Bronchial epithelial cell (primary cell): ENCODE results near the gene TXNRD1. TPM values are rescaled to one million over a fixed set of nuclear protein-coding genes. Genes with fewer than 3 reads are reported as not detected.

ENCODE experiments used
- DNase-seq: peaks from one replicate; pipeline ENCODE4 v3.0.0-alpha.2; 2010; ENCODE audit warnings: low read depth
- FAIRE-seq: peaks from 2 replicates; lab custom pipeline; 2011; peaks lifted over from hg19 to GRCh38; lab: Jason Lieb, UNC
- H3K27me3 ChIP-seq: 2 replicates; pipeline ENCODE4 v1.5.1; 2011; ENCODE audit warnings: low read length; ENCODE audit not compliant: control insufficient read depth, insufficient read depth
- H3K36me3 ChIP-seq: 2 replicates; pipeline ENCODE4 v1.5.1; 2011; ENCODE audit warnings: low read length; ENCODE audit not compliant: control insufficient read depth, insufficient read depth
- H3K4me3 ChIP-seq: 2 replicates; pipeline ENCODE4 v1.5.1; 2011; ENCODE audit warnings: mild to moderate bottlenecking, low read depth, low read length, control low read depth
- total RNA-seq: library from RNA; depleted of rRNA; stranded (reverse); fragments of >200 nt; gene quantifications from 2 replicates; pipeline ENCODE4 v1.2.1, GENCODE V29; 2014
- TF ChIP-seq, protein P1 (sequence below): IDR thresholded peaks from 2 replicates; pipeline ENCODE4 v1.5.1; 2011; ENCODE audit warnings: mild to moderate bottlenecking, moderate library complexity, low read length, control low read depth, inconsistent platforms; ENCODE audit not compliant: insufficient read depth, severe bottlenecking

TXNRD1 gene
- total RNA-seq, 1 donor from 2014 or later = 88.2 TPM

DNA sequence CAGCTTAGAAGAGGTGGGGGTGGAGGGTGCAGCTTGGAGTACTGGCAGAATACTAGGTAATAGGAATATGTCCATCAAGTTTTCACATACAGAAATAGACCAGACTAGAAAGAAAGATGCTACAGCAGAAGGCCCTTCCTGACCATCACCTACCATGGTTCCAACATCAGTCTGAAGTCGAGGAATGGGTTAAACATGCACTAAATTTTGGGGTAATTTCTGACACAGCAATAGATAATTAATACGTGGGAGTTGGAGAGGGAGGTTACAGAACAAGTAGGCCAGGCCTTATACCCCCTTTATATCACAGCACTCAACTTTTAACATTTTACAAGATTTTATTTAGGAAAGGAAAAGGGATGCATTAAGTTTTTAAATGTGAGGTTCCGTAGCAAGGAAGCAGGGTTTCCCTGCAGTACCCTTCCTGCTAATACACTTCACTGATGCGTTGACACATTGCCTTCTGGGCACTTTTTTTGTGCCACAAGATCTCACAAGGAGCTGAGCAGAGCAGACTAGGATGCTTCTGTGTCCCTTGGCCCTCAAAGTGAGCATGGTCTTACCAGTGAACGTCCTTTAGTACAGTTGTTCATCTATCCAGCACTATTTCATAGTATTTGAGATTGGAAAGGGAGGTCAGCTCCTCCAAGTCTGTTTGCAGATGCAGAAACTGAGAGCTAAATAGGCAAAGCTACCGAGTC is 138.7 kb downstream of the TXNRD1 start:
- H3K27me3 ChIP-seq = no peaks in the 10 kb centered on the region
- peaks cover 5% of the 10 kb centered on the region for H3K36me3 ChIP-seq
- DNase-seq = no peak
- H3K4me3 ChIP-seq = no peak overlapping the region
- FAIRE-seq = no peak
- TF ChIP-seq, protein P1, sequence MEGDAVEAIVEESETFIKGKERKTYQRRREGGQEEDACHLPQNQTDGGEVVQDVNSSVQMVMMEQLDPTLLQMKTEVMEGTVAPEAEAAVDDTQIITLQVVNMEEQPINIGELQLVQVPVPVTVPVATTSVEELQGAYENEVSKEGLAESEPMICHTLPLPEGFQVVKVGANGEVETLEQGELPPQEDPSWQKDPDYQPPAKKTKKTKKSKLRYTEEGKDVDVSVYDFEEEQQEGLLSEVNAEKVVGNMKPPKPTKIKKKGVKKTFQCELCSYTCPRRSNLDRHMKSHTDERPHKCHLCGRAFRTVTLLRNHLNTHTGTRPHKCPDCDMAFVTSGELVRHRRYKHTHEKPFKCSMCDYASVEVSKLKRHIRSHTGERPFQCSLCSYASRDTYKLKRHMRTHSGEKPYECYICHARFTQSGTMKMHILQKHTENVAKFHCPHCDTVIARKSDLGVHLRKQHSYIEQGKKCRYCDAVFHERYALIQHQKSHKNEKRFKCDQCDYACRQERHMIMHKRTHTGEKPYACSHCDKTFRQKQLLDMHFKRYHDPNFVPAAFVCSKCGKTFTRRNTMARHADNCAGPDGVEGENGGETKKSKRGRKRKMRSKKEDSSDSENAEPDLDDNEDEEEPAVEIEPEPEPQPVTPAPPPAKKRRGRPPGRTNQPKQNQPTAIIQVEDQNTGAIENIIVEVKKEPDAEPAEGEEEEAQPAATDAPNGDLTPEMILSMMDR = no peak

GRCh38 chr12:104354868-104355570 is 139.4 kb downstream of the TXNRD1 start:
- TF ChIP-seq, protein P1 = no peak
- Histone ChIP-seq H3K36me3 (peaks cover 5% of the 10 kb centered on the region), H3K27me3 (no peaks in the 10 kb centered on the region), H3K4me3 (no peak overlapping the region)
- no peak for DNase-seq
- no peak for FAIRE-seq

GRCh38 chr12:104355630-104356029 is 140.1 kb downstream of the TXNRD1 start:
- FAIRE-seq (no peak), DNase-seq (no peak)
- Histone ChIP-seq H3K4me3 (no peak overlapping the region), H3K27me3 (no peaks in the 10 kb centered on the region), H3K36me3 (peaks cover 3% of the 10 kb centered on the region)
- TF ChIP-seq, protein P1 = no peak

DNA sequence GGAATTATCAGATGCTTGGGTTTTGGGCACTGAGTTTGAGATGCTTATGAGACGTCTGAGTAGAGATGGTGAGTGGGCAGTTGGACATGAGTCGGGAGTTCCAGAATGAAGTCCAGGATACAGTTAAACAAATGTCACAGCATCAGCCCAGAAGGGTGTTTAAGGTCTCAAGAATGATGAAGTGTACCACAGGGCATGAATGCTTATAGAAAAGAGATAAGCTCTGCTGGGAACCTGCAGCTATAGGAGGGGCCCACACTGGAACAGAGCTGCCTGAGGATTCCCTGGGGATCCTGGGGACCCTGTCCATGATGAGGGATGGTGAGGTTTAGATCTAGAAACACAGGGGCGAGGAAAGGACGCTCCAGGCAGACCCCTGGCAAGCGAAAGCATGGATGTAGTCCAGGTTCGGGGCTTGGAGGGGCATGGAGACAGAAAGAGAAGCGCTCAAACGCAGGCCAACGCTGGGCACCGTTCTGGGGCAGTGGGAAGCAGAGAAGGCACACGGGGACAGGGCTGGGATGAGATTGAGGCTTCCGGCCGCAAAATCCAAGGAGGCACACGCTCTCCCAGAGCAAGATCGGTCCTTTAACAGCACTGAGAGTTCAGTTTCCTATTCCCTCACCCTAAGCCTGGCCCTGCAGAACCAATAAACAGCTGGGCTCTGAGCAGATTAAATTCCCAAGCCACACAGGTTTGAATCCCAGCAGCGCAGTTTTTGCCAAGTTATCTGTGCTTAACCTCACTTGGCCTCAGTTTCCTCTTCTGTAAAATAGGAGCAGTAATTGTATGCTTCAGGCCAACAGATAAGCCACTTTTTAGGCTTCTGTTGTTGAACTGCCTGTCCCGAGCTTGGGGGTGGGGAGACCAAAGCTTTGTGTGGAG is 140.9 kb downstream of the TXNRD1 start:
- Histone ChIP-seq H3K36me3 (peaks cover 2% of the 10 kb centered on the region), H3K27me3 (no peaks in the 10 kb centered on the region), H3K4me3 (no peak overlapping the region)
- TF ChIP-seq, protein P1 = no peak
- no peak for DNase-seq
- no peak for FAIRE-seq

- Histone ChIP-seq H3K27me3 (no peaks in the 10 kb centered on the region), H3K36me3 (no peaks in the 10 kb centered on the region), H3K4me3 (no peak overlapping the region)
- DNase-seq (peak; percentile 47), FAIRE-seq (no peak)
- TF ChIP-seq, protein P1 = no peak
These were observed 141.9 kb downstream of the TXNRD1 start for GRCh38 chr12:104357421-104357952.
